HG02870 (cell line): ENCODE data around the gene PGAM2.

Experiments used
- ATAC-seq: cut with Tn5 transposase; IDR thresholded peaks from one replicate; pipeline ENCODE4 v1.9.1; 2021; ENCODE audit warnings: mild to moderate bottlenecking, moderate library complexity; ENCODE audit not compliant: unreplicated experiment

PGAM2 gene

GRCh38 chr7:44067064-44067951, 1.9 kb upstream of the PGAM2 start:
- no peak for ATAC-seq

- no peak for ATAC-seq
Observed at GRCh38 chr7:44066494-44067063, 1.2 kb upstream of the PGAM2 start.

- no peak for ATAC-seq
Observed at GRCh38 chr7:44066111-44066460, 719 bp upstream of the PGAM2 start.

GRCh38 chr7:44064791-44065430, 456 bp downstream of the PGAM2 start:
- ATAC-seq = no peak

- ATAC-seq = no peak
Observed at GRCh38 chr7:44063894-44064651, 1.3 kb downstream of the PGAM2 start.

- ATAC-seq = no peak
Observed at GRCh38 chr7:44063547-44063893, 1.8 kb downstream of the PGAM2 start.

GRCh38 chr7:44062903-44063295, 2.5 kb downstream of the PGAM2 start:
- ATAC-seq = no peak

- ATAC-seq = no peak
Observed at GRCh38 chr7:44062180-44062902, 3.0 kb downstream of the PGAM2 start.

- no peak for ATAC-seq
Observed at GRCh38 chr7:44061645-44062179, 3.7 kb downstream of the PGAM2 start.

- ATAC-seq = no peak
Observed at GRCh38 chr7:44060948-44061644, 4.3 kb downstream of the PGAM2 start.

GRCh38 chr7:44060091-44060947, 5.0 kb downstream of the PGAM2 start:
- no peak for ATAC-seq

- peak; percentile 45 for ATAC-seq
Observed at GRCh38 chr7:44059219-44060090, 5.9 kb downstream of the PGAM2 start.

GRCh38 chr7:44058759-44059218, 6.6 kb downstream of the PGAM2 start:
- peak; percentile 10 for ATAC-seq

- ATAC-seq = no peak
Observed at GRCh38 chr7:44057849-44058758, 7.3 kb downstream of the PGAM2 start.

GRCh38 chr7:44057181-44057848, 8.1 kb downstream of the PGAM2 start:
- no peak for ATAC-seq

GRCh38 chr7:44056681-44057080, 8.7 kb downstream of the PGAM2 start:
- no peak for ATAC-seq
